Memory B cell (primary cell): ENCODE data around the gene MARK3.
A peak's percentile ranks its signal among the peaks of the same experiment; 100 is the strongest.

ENCODE experiments used
- ATAC-seq: fragments of 150-1000 bp; cut with Tn5 transposase; 2 replicates; pipeline ENCODE4 v1.10.0; 2021; ENCODE audit warnings: low read depth, mild to moderate bottlenecking, moderate library complexity
- DNase-seq, 2 donors: peaks; one replicate each; pipeline ENCODE4 v3.0.0; 2022; ENCODE audit warnings: low spot score in 2 of 2
- H3K27ac Mint-ChIP-seq: one replicate; pipeline ENCODE4 v1.8.0; 2022; ENCODE audit warnings: mild to moderate bottlenecking, moderate library complexity, mixed read lengths
- H3K27me3 Mint-ChIP-seq: one replicate; pipeline ENCODE4 v1.8.0; 2022; ENCODE audit warnings: mixed read lengths
- H3K36me3 Mint-ChIP-seq: one replicate; pipeline ENCODE4 v1.8.0; 2022; ENCODE audit warnings: mild to moderate bottlenecking, mixed read lengths
- H3K4me1 Mint-ChIP-seq: one replicate; pipeline ENCODE4 v1.8.0; 2022; ENCODE audit warnings: mixed read lengths
- H3K4me3 Mint-ChIP-seq: one replicate; pipeline ENCODE4 v1.8.0; 2022; ENCODE audit warnings: mild to moderate bottlenecking, moderate library complexity, mixed read lengths
- H3K9me3 Mint-ChIP-seq: one replicate; pipeline ENCODE4 v1.8.0; 2022; ENCODE audit warnings: mixed read lengths

Gene MARK3

DNA sequence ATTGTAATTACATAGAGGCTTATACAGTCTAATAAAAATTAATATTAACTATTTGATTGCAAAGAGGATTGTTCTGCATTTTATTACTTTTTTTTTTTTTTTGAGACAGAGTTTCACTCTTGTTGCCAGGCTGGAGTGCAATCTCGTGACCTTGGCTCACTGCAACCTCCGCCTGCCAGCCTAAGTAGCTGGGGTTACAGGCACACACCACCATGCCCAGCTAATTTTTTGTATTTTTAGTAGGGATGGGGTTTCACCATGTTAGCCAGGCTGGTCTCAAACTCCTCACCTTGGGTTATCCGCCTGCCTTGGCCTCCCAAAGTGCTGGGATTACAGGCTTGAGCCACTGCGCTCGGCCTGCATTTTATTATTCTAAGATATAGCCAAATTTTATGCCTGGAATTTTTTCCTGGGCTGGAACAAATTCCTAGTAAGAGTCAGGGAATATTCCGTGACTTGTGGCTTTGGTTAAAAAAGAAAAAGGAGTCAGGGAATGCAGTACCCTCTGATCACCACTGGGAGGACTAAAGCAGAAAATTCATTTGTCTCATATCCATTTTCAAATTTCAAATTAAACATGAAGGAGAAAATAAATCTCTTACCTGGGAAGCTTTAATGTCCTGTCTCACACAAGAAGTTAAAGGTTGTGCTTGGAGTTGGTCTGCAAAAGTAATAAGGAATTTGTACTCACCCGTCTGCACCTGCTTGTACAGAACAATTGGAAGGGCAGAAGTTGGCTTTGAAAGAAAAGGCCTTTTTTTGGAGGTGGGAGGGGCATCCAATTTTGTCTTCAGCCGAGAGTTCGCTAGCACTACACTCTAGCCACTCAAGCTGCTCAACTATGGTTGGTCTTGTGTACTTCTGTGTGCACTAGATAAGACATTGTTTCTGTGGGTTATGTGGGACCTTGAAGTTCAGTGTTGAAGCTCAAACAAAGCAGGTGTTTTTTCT is 8.7 kb downstream of the MARK3 start:
- no peak for ATAC-seq

DNA sequence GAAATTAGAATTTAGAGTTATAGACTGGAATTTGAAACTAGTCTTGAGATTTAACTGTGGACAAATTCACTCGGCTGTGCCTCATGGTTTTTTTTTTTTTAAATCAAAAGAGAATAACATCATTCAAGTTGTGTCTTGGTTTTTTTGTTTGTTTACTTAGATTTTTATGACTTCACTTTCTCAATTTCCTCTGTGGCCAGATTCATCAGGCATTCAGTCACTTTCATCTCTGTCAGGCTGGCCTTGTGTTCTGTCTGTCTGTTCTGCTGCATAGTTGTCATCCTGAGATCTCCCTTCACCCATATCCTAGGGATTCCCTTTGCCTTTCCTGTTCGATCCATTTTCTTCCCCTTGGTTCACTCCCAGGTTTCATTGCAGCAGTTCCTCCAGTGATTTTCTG is 10.0 kb downstream of the MARK3 start:
- Mint-ChIP-seq H3K27ac (no peak overlapping the region), H3K4me3 (no peak overlapping the region)
- ATAC-seq = no peak

More for the DNA sequence above, 8.7 kb downstream of the MARK3 start:
- Mint-ChIP-seq H3K27me3 (no peaks in the 10 kb centered on the region), H3K36me3 (no peaks in the 10 kb centered on the region), H3K4me1 (peaks cover 32% of the 10 kb centered on the region), H3K4me3 (no peak overlapping the region), H3K27ac (no peak overlapping the region), H3K9me3 (no peaks in the 10 kb centered on the region)
- DNase-seq = no peak

DNA sequence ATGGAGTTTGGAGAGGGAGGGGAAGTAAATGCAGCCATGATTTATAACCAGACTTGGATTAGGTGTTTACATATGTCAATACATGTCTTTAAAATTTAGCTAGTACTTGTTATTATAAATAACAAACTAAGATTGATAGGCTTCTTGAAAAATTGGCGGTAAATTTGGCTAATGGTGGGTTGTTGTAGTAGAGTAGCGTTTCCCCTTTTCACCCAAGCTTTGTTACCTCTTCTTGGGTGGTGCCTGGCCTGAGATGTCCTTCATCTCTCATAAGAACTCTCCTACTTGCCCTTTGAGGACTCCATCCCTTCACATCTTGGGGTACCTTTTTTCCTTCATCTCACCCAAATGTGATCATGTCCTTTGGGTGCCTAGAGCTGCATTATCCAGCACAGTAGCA is 11.2 kb downstream of the MARK3 start:
- Mint-ChIP-seq H3K27me3 (no peaks in the 10 kb centered on the region), H3K27ac (no peak overlapping the region), H3K9me3 (no peaks in the 10 kb centered on the region), H3K4me3 (no peak overlapping the region), H3K36me3 (no peaks in the 10 kb centered on the region), H3K4me1 (peaks cover 38% of the 10 kb centered on the region)
- DNase-seq (no peak), ATAC-seq (no peak)

More for the DNA sequence above, 10.0 kb downstream of the MARK3 start:
- no peaks in the 10 kb centered on the region for H3K27me3 Mint-ChIP-seq
- H3K9me3 Mint-ChIP-seq = no peaks in the 10 kb centered on the region
- no peak for DNase-seq
- H3K36me3 Mint-ChIP-seq = no peaks in the 10 kb centered on the region
- peaks cover 34% of the 10 kb centered on the region for H3K4me1 Mint-ChIP-seq

DNA sequence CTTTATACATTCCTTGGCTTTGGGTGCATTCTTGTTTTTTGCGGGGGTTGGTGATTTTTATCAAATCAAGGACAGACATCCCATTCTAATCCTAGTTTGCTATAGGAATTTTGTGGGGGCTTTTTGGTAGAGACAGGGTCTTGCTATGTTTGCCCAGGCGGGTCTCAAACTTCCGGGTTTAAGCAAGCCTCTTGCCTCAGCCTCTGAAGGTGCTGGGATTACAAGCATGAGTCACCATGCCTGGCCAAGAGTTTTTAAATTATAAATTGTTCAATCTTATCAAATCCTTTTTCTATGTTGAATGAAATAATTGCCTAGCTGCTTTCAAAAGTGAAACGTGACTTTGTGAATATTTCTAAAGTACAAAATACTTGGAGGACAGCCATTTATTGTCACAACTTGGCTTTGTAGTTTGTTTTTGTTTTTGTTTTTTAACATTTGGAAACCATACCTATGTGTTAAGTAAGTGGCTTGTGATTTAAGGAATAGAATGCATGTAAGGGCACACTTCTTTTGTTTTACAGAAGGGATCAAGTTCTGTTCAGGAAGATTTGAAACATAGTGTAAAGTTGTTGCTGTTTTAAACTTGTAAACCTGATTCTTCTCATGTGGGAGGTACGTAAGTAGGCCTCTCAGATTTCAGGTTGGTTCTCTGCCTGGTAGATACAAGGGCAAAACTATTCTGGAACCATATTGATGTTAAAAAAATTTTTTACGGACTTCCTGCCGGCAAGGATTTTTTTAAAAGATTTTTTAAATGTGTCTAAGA is 13.4 kb downstream of the MARK3 start:
- no peak for DNase-seq
- Mint-ChIP-seq H3K27ac (no peak overlapping the region), H3K4me3 (no peak overlapping the region), H3K9me3 (no peaks in the 10 kb centered on the region), H3K36me3 (no peaks in the 10 kb centered on the region), H3K4me1 (peaks cover 44% of the 10 kb centered on the region), H3K27me3 (no peaks in the 10 kb centered on the region)
- ATAC-seq = no peak

DNA sequence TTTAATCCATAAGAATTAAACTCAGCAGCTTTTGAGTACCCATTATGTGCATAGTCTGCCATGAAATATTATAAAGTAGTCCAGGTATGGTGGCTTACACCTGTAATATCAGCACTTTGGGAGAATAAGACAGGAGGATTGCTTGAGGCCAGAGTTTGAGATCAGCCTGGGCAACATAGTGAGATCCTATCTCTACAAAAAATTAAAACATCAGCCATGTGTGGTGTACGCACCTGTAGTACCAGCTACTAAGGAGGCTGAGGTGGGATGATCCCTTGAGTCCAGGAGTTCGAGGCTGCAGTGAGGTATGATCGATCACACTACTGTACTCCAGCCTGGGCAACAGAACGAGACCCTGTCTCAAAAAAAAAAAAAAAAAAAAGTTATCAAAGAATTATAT is 15.3 kb downstream of the MARK3 start:
- peaks cover 40% of the 10 kb centered on the region for H3K4me1 Mint-ChIP-seq

DNA sequence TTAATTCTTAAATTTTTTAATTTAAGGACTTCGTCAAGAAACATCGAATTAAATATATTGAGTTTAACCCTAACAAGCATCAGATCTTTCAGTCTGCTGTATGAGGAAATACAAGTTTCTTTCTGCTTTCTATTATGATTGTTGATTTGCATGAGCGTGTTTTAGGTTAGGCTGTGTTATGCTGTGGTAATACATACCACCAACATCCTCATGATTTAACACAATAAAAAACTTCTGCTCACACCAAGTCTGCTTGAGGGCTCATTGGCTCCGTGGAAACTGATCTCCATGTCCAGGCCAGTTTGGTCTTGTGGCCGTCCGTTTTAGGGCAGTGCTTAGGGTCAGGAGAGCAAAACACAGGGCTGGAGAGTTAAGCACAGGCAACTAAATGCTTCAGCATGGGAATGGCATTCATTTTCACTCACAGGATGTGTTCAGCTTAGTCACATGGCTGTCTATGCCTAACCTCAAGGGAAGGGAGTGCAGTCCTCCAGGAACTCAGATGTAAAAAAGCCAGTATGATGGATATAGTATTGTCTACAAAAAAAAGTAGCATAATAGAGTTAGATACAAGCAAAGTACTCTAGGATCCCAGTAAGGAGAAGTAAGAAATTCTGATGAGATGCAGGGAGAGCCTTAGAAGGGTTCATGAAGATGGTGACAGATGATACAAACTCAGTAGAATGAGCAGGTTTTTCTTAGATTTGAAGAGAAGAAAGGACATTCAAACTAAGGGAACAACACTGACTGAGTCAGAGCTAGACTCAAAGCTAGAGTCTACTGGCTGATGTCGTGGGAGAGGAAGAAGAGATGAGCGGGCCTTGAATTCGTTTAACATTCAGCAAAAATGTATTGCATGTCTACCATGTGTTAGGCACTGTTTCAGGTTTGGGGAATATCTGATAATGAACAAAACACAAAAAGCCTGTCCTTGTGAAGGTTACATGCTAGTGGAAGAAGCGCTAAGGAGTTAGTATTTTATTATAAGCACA is 16.3 kb downstream of the MARK3 start:
- peaks cover 31% of the 10 kb centered on the region for H3K4me1 Mint-ChIP-seq
- H3K9me3 Mint-ChIP-seq = no peaks in the 10 kb centered on the region

More for the DNA sequence above, 15.3 kb downstream of the MARK3 start:
- Mint-ChIP-seq H3K9me3 (no peaks in the 10 kb centered on the region), H3K27me3 (no peaks in the 10 kb centered on the region), H3K36me3 (no peaks in the 10 kb centered on the region), H3K27ac (no peak overlapping the region), H3K4me3 (no peak overlapping the region)
- no peak for ATAC-seq
- DNase-seq = no peak

DNA sequence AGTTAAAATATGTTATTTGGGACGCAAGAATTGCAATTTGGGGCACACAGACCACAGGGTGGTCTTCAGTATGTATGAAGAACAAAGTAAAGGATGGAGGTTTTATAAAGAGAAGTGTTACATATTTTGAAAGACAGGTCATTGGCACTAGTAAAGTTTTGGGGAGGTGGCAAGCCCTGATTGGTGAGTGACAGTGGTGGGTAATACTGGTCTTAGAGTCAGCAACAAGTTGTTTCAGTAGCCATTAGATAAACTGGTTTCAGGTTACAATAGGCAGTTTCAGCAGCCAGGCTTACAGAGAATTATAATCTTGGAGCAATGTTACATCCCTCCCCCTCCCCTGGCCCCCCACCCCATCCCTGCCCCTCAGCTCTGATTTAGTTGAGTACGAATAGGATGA is 17.5 kb downstream of the MARK3 start:
- no peaks in the 10 kb centered on the region for H3K9me3 Mint-ChIP-seq
- no peak for DNase-seq
- ATAC-seq = no peak
- H3K36me3 Mint-ChIP-seq = peaks cover under 1% of the 10 kb centered on the region
- peaks cover 28% of the 10 kb centered on the region for H3K4me1 Mint-ChIP-seq
- no peak overlapping the region for H3K4me3 Mint-ChIP-seq
- H3K27me3 Mint-ChIP-seq = no peaks in the 10 kb centered on the region
- H3K27ac Mint-ChIP-seq = no peak overlapping the region

More for the DNA sequence above, 16.3 kb downstream of the MARK3 start:
- Mint-ChIP-seq H3K27ac (peak overlapping the region; percentile 36), H3K36me3 (no peaks in the 10 kb centered on the region), H3K27me3 (no peaks in the 10 kb centered on the region), H3K4me3 (peak overlapping the region; percentile 37)
- DNase-seq (no peak), ATAC-seq (peak; percentile 91)

DNA sequence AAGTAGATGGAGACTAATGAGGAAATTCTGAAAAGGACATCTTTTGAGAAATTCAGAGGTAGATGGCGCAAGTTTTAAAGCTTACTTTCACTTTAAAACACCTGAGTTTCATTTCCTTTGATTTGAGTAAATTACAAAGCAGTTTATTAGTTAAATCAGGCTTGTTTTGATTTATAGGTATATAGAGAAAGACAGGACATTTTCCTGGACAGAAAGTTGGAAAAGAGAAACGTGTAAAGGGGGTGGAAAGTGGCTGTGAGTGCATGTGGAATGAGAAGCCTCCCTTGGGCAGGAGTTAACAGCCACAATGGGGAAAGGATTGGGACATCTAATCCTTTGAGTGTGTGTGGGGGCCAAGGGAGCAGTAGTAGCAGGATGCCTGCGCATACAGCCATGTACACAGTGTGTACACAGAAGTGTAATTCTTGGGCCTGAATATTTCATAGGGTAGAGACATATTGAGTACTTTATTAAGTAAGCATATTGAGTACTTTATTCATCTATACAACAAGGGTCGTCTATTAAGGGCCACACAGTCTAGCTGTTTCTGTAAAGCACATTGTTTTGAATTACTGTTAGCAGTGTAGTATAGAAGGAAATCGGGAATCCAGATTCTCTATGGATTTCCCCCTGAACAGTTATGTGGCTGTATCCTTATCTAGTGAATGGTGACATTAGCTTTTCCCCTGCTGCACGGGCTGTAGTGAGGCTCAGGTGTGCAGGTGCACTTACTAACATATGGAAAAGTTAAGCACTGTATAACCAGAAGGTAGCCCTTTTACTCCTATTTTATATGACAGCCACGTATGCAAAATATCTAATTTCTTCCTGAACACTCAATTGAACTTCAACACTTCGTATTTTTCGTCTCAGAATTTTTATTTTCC is 19.1 kb downstream of the MARK3 start:
- Mint-ChIP-seq H3K4me1 (peaks cover 25% of the 10 kb centered on the region), H3K4me3 (no peak overlapping the region), H3K27ac (peak overlapping the region; percentile 13)

DNA sequence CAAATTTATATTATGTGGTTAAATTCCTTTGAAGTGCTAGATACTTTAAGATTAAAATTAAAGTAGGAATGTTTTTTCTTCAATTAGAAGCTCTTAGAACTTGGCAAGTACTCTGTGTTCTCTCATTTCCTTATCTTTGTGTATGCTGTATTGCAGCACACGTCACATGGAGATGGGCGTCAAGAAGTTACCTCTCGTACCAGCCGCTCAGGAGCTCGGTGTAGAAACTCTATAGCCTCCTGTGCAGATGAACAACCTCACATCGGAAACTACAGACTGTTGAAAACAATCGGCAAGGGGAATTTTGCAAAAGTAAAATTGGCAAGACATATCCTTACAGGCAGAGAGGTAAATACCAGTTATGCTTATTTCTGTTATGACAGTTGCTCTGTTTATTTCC is 19.7 kb downstream of the MARK3 start:
- Mint-ChIP-seq H3K9me3 (no peaks in the 10 kb centered on the region), H3K36me3 (peaks cover 4% of the 10 kb centered on the region), H3K27ac (no peak overlapping the region), H3K4me3 (no peak overlapping the region), H3K27me3 (no peaks in the 10 kb centered on the region), H3K4me1 (peaks cover 27% of the 10 kb centered on the region)
- DNase-seq (no peak), ATAC-seq (no peak)

More for the DNA sequence above, 19.1 kb downstream of the MARK3 start:
- H3K27me3 Mint-ChIP-seq = no peaks in the 10 kb centered on the region
- ATAC-seq = no peak
- peaks cover 4% of the 10 kb centered on the region for H3K36me3 Mint-ChIP-seq
- no peak for DNase-seq
- H3K9me3 Mint-ChIP-seq = no peaks in the 10 kb centered on the region

DNA sequence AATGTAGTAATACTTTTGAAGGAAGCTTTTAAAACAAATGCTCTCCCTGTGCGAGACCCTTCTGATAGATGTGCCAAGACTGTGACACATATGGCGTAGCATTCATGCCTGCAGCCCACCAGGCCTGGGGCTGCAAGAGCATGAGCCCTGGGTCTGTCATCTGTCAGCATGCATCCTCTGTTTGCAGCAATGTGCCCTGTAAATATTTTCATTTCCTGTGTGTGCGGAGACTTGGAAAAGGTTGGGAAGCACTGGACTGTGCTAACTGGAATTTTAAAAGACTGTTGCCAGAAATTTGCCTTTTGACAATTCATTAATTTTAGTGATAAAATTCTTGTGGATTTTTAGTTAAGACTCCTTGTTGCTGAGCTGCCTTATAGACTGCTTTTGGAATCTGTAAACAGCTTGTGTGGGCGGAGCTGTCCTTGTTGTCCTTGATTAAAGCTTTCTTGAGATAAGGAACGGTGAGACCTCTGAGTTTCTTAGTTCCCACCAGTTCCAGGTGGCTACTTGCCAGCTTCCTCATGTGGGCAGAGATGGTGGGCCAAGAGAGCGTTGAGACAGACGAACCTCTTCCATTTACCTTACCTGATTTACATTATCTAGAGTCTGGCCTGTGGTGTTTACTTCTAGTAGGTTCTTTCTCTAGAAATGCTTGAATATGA is 23.4 kb downstream of the MARK3 start:
- DNase-seq = no peak
- Mint-ChIP-seq H3K27me3 (no peaks in the 10 kb centered on the region), H3K9me3 (no peaks in the 10 kb centered on the region), H3K4me3 (no peak overlapping the region), H3K4me1 (peaks cover 12% of the 10 kb centered on the region), H3K36me3 (peaks cover 8% of the 10 kb centered on the region), H3K27ac (no peak overlapping the region)
- ATAC-seq = no peak

DNA sequence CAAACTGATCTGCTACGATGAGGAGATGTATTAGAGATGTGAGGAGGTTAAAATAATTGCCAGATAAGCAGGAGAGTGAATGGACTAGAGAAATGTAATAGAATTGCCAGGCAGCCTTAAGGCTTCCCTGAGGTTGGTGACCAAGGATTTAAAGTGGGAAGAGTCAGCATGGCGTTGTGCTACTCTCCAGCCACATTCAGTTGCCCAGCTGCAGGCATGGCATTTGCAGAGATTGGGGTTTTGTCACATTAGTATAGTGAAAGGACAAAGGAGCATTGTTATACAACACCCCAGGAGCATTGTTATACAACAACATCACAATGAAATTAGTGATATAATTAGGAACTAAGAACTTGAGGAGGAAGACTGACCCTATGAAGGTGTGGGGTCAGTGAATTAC is 31.7 kb downstream of the MARK3 start:
- Mint-ChIP-seq H3K27ac (peak overlapping the region; percentile 15), H3K4me1 (peaks cover 19% of the 10 kb centered on the region)

DNA sequence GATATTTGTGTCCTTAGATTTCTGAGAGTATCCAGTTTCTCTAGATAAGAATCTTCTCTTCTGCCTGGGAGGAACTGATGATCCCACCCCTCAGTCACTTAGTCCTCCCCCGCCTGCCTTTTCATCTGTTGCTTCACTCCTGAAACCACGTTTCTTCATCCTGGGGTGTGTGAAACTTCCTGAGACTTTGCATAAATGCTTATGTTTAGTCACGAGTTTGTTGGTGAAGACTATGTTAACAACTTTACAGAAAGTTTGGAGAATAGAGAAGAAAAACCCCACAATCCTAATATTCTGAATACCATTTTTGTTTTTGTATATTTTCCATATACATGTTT is 33.2 kb downstream of the MARK3 start:
- DNase-seq = no peak
- ATAC-seq = no peak

More for the DNA sequence above, 31.7 kb downstream of the MARK3 start:
- Mint-ChIP-seq H3K36me3 (peaks cover 13% of the 10 kb centered on the region), H3K4me3 (no peak overlapping the region), H3K9me3 (no peaks in the 10 kb centered on the region), H3K27me3 (no peaks in the 10 kb centered on the region)
- ATAC-seq = no peak
- DNase-seq = no peak

More for the DNA sequence above, 33.2 kb downstream of the MARK3 start:
- Mint-ChIP-seq H3K9me3 (no peaks in the 10 kb centered on the region), H3K27me3 (no peaks in the 10 kb centered on the region), H3K4me1 (peaks cover 24% of the 10 kb centered on the region), H3K27ac (peak overlapping the region; percentile 9), H3K36me3 (peaks cover 15% of the 10 kb centered on the region), H3K4me3 (no peak overlapping the region)
